Hematopoietic multipotent progenitor cell treated with erythropoietin and hydrocortisone succinate and interleukin-3 and kit ligand, for 8 days (in vitro differentiated cells): ENCODE measurements around the gene GGCX.
A peak's percentile ranks its signal among the peaks of the same experiment; 100 is the strongest.
"Not testable (repeated sequence)": the region's sequence is repeated elsewhere in the genome, so short reads cannot be mapped to it uniquely, and the experiment has no call there.

Experiments used
- DNase-seq: peaks from one replicate; pipeline ENCODE4 v3.0.0-alpha.2; 2015

Gene GGCX

DNA sequence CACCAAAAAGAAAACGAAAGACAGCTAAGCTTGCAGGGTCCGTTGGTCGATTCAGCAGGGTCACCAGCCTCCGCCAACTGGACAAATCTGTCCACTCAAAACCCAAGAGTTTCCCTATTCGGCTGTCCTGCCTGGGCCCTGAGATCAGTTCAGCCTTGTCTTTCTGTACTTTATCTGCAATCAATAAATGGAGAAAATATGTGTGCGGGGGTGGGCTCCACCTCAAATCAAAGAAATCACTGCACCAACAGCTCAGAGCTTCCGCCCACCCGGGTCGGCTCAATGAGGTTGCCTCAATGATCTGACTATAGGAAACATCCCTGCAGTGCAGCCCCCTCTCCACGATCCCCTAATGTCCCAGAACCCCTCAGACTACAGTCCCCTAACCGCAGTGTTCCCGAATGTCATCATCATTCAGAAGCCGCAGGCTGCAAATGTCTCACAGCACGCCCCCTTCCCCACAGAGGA, 447 bp downstream of the GGCX start:
- no peak for DNase-seq

DNA sequence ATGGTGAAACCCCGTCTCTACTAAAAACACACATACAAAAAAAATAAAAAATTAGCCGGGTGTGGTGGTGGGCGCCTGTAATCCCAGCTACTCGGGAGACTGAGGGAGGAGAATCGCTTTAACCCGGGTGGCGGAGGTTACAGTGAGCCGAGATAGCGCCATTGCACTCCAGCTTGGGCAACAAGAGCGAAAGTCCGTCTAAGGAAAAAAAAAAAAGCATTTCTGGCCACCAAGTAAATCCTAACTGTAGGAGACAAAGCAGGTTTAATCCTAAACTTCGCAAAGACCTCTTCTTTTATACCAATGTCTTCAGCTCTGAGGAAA, 928 bp downstream of the GGCX start:
- DNase-seq, result not testable (repeated sequence)

GRCh38 chr2:85558160-85558559, 3.1 kb downstream of the GGCX start:
- DNase-seq, result no peak

DNA sequence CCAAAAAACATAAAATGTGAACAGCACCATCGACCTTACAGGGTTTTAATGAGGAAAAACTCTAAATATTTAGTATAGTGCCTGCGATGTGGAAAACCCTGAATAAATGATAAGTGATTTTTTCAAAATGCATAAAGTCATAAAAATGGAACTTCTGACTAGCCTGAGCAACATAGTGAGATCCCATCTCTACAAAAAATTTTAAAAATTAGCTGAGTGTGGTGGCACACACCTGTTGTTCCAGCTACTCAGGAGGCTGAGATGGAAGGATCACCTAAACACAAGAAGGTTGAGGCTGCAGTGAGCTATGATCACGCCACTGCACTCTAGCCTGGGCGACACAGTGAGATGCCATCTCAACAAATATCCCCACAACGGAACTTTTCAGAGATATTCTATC, 4.2 kb downstream of the GGCX start:
- no peak for DNase-seq

- DNase-seq, result no peak
Observed at GRCh38 chr2:85554980-85555612, 6.2 kb downstream of the GGCX start.

GRCh38 chr2:85553184-85553583, 8.1 kb downstream of the GGCX start:
- no peak for DNase-seq

- DNase-seq, result peak; percentile 90
Observed at GRCh38 chr2:85551698-85552678, 9.3 kb downstream of the GGCX start.

GRCh38 chr2:85550486-85550885, 10.8 kb downstream of the GGCX start:
- DNase-seq, result no peak

GRCh38 chr2:85549826-85550225, 11.5 kb downstream of the GGCX start:
- DNase-seq, result no peak

- DNase-seq, result no peak
Observed at GRCh38 chr2:85549095-85549494, 12.2 kb downstream of the GGCX start.

DNA sequence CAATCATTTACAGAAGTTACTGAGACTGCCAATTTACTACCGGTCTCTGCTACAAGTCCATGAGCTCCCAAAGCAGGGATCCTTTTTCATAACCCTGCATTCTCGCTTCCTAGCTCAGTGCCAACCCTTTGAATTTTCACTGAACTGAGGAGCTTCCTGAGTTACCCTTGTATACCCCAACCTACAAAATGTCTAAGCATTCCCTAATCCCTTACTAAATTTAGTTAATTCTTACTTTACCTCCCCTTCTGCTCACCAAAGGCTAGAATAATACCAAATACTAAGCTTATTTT, 12.7 kb downstream of the GGCX start:
- DNase-seq, result no peak

- no peak for DNase-seq
Observed at GRCh38 chr2:85547859-85548607, 13.3 kb downstream of the GGCX start.

- peak; percentile 36 for DNase-seq
Observed at GRCh38 chr2:85547089-85547858, 14.0 kb downstream of the GGCX start.

DNA sequence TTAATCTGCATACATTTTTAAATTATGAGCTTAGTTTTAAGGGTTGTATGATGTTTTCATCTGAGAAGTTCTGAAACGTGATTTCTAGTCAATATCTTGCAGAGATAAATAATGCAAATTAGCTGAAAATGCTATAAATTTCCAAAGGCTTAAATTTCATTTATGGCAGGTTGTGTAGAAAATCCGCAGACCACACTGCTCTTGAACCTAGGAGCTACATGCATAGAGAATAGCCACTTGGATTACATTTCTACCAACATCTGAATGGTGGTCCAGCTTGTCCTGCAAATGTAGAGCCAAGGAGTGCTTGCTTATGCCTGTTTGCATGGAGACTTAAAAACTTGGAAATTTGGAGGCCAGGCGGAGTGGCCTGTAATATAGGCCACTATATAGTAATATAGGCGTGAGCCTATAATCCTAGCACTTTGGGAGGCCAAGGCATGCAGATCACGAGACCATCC, 15.5 kb downstream of the GGCX start:
- peak; percentile 42 for DNase-seq

GRCh38 chr2:85544915-85545779, 16.1 kb downstream of the GGCX start:
- DNase-seq, result peak; percentile 26

GRCh38 chr2:85544254-85544691, 17.0 kb downstream of the GGCX start:
- DNase-seq, result not testable (repeated sequence)

DNA sequence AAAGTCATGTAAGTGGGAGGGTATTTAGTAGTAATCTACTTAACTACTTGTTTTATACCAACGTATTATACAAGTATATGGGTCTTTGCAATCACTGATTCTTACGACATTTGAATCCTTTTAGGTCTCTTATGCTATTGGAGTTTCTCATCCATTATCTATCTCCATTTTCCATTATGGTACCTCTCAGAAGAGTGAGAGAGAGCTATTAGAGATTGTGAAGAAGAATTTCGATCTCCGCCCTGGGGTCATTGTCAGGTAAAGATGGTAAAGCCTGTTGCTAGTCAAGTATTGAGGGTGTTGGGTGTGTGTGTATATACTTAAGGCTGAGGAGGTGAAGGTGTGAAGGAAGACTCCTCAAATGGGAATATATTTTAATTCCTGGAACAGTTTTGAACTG, 18.5 kb downstream of the GGCX start:
- no peak for DNase-seq

GRCh38 chr2:85541753-85542457, 19.4 kb downstream of the GGCX start:
- DNase-seq, result peak; percentile 44

GRCh38 chr2:85541262-85541661, 20.0 kb downstream of the GGCX start:
- DNase-seq, result no peak

- DNase-seq, result peak; percentile 56
Observed at GRCh38 chr2:85540133-85540648, 21.1 kb downstream of the GGCX start.
